Measurements from ENCODE around the gene LRRC4B. TPM values are rescaled to one million over a fixed set of nuclear protein-coding genes. Genes with fewer than 3 reads are reported as not detected.

Gene LRRC4B
- total RNA-seq, 1 experiment from 2014 or later = 3.8 TPM

DNA sequence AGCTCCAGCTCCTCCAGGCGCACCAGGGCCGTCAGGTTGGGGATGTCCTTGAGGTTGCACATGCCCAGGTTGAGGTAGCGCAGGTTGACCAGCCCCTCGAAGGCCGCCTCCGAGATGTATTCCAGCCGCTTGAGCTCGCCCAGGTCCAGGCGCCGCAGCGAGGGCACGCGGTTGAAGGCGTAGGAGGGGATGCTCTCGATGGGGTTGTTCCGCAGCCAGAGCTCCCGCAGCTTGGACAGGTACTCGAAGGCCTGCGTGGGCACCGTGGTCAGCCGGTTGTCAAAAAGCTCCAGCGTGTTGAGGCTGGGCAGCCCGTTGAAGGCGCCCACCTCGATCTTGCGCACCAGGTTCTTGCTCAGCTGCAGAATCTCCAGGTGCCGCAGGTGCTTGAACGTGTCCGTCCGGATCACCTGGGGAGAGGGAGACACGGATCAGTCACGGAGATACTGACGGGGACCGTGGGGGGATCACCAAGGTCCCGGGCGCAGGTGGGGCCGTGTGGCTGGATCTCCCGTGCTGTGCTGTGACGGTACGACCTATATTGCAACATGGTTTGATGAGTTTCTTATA is 49.1 kb downstream of the LRRC4B start:
- no peak overlapping the region for H2BK5ac ChIP-seq (ENCODE audit: insufficient read length, low read length)
- H3T11ph ChIP-seq (ENCODE audit: low read length) = no peak overlapping the region
- H3K27me3 Mint-ChIP-seq (ENCODE audit: low read depth) = peaks cover 45% of the 10 kb centered on the region
- H3K27me3 ChIP-seq (ENCODE audit: insufficient read depth, low read length) = 0 out of 2 replicates have a peak, but pooled peaks cover 3% of the 10 kb centered on the region
- H4K91ac ChIP-seq (ENCODE audit: insufficient read length, low read depth, low read length) = no peak overlapping the region
- no peaks in the 10 kb centered on the region for H3K9me3 ChIP-seq (ENCODE audit: control insufficient read depth, low read depth, low read length)
- H3K4me3 Mint-ChIP-seq = no peak overlapping the region
- no peaks in the 10 kb centered on the region for H3K79me2 ChIP-seq (ENCODE audit: insufficient read depth, low read length)
- H3K14ac ChIP-seq (ENCODE audit: insufficient read depth, low read length) = no peak overlapping the region
- H3K18ac ChIP-seq (ENCODE audit: insufficient read length, low read depth, low read length) = no peak overlapping the region
- no peak overlapping the region for H4K5ac ChIP-seq (ENCODE audit: insufficient read length, low read depth, low read length)
- no peak overlapping the region for H2AFZ ChIP-seq (ENCODE audit: low read length)
- TF ChIP-seq, protein P1, sequence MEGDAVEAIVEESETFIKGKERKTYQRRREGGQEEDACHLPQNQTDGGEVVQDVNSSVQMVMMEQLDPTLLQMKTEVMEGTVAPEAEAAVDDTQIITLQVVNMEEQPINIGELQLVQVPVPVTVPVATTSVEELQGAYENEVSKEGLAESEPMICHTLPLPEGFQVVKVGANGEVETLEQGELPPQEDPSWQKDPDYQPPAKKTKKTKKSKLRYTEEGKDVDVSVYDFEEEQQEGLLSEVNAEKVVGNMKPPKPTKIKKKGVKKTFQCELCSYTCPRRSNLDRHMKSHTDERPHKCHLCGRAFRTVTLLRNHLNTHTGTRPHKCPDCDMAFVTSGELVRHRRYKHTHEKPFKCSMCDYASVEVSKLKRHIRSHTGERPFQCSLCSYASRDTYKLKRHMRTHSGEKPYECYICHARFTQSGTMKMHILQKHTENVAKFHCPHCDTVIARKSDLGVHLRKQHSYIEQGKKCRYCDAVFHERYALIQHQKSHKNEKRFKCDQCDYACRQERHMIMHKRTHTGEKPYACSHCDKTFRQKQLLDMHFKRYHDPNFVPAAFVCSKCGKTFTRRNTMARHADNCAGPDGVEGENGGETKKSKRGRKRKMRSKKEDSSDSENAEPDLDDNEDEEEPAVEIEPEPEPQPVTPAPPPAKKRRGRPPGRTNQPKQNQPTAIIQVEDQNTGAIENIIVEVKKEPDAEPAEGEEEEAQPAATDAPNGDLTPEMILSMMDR (conservative IDR thresholded peaks at IDR 0.05) = no peak
- no peak overlapping the region for H3K56ac ChIP-seq (ENCODE audit: insufficient read length, low read depth, low read length)
- H2BK12ac ChIP-seq (ENCODE audit: insufficient read length, low read depth, low read length) = no peak overlapping the region
- no peak overlapping the region for H2BK120ac ChIP-seq (ENCODE audit: low read depth, low read length, poor library complexity, severe bottlenecking)
- H3K27ac ChIP-seq (ENCODE audit: insufficient read length, low read depth, low read length) = no peak overlapping the region
- H2AK5ac ChIP-seq (ENCODE audit: insufficient read length, low read length) = no peak overlapping the region
- H3K27ac Mint-ChIP-seq = peak overlapping the region in 1 of 3 experiments; percentile 40; a peak in 1 of 7 replicates
- H3K36me3 Mint-ChIP-seq (ENCODE audit: insufficient read depth in 1 of 3, low read depth in 3 of 3) = peaks cover 5 to 7% (median 5%) of the 10 kb centered on the region in 3 experiments; a peak in 4 of 7 replicates
- no CpG with 5 or more reads among the region's 40 CpGs for WGBS (ENCODE audit: extremely low coverage, insufficient read length, low lambda C conversion rate)
- H3K79me1 ChIP-seq (ENCODE audit: insufficient read depth, low read depth, low read length, poor library complexity, severe bottlenecking) = no peaks in the 10 kb centered on the region
- H4K8ac ChIP-seq (replicated peaks; ENCODE audit: insufficient read length, low read depth, low read length) = no peak overlapping the region
- H3K4me1 Mint-ChIP-seq = peaks cover 0 to 5% of the 10 kb centered on the region in 2 experiments; a peak in 2 of 4 replicates
- H3K4me2 ChIP-seq (ENCODE audit: insufficient read depth, insufficient read length, low read length) = no peak overlapping the region
- no peaks in the 10 kb centered on the region for H3K4me1 ChIP-seq (ENCODE audit: insufficient read depth, low read length)
- H2BK15ac ChIP-seq (ENCODE audit: low read depth, low read length) = no peak overlapping the region
- H3K23me2 ChIP-seq (ENCODE audit: insufficient read length, low read depth, low read length, poor library complexity, severe bottlenecking) = no peaks in the 10 kb centered on the region
- no peak overlapping the region for H2BK20ac ChIP-seq (ENCODE audit: low read depth, low read length, poor library complexity, severe bottlenecking)
- no peak overlapping the region for H3K4ac ChIP-seq (ENCODE audit: low read depth, low read length)
- DNase-seq = no peak
- no peaks in the 10 kb centered on the region for H4K20me1 ChIP-seq (ENCODE audit: control insufficient read depth, insufficient read depth, insufficient read length)
- H3K23ac ChIP-seq (ENCODE audit: insufficient read length, low read depth, low read length) = no peak overlapping the region
- no peaks in the 10 kb centered on the region for H3K9me3 Mint-ChIP-seq
- no peak overlapping the region for H3K9ac ChIP-seq (ENCODE audit: extremely low read depth, insufficient read length, low read length)
